ENCODE data around the gene KCNH3. TPM values are rescaled to one million over a fixed set of nuclear protein-coding genes. Genes with fewer than 3 reads are reported as not detected.

Gene KCNH3
- total RNA-seq, 2 experiments from 2014 or later = 2.4 to 3.4 TPM

GRCh38 chr12:49511410-49511809, 27.4 kb upstream of the KCNH3 start:
- Histone ChIP-seq H3K9me3 (ENCODE audit: control insufficient read depth in 1 of 2, insufficient read depth in 1 of 2, low read length in 2 of 2) (no peaks in the 10 kb centered on the region), H3K4me3 (ENCODE audit: low read length) (no peak overlapping the region), H3K36me3 (ENCODE audit: insufficient read depth, low read length) (no peaks in the 10 kb centered on the region), H3K27ac (ENCODE audit: low read depth in 1 of 2, low read length in 2 of 2) (no peak overlapping the region), H3K4me1 (ENCODE audit: insufficient read depth, low read length) (no peaks in the 10 kb centered on the region), H3K27me3 (ENCODE audit: control insufficient read depth in 1 of 2, insufficient read depth in 2 of 2, low read length in 2 of 2) (no peaks in the 10 kb centered on the region)
- Mint-ChIP-seq H3K4me1 (ENCODE audit: low read depth) (no peaks in the 10 kb centered on the region), H3K4me3 (no peak overlapping the region), H3K36me3 (ENCODE audit: low read depth) (no peaks in the 10 kb centered on the region), H3K27me3 (no peaks in the 10 kb centered on the region), H3K9me3 (no peaks in the 10 kb centered on the region), H3K27ac (no peak overlapping the region)
- DNase-seq (no peak), ATAC-seq (ENCODE audit: poor library complexity) (no peak)
- POLR2A ChIA-PET = interaction anchor here (1.4 kb wide), 1 partner anchor 145 kb away, joined by 4 read pairs; no protein-coding TSS in a partner anchor
- intact Hi-C loops (cut with DNase I, micrococcal nuclease) = no loop called here
- TF ChIP-seq CTCF (IDR thresholded peaks at IDR 0.05) = no peak
- CTCF ChIA-PET = interaction anchor here (0.9 to 5.3 kb wide), 4 partner anchors 10 to 153 kb away, joined by 3 to 85 read pairs (median 3); no protein-coding TSS in a partner anchor

GRCh38 chr12:49512546-49512945, 26.3 kb upstream of the KCNH3 start:
- Mint-ChIP-seq H3K36me3 (ENCODE audit: low read depth) (no peaks in the 10 kb centered on the region), H3K27ac (no peak overlapping the region), H3K9me3 (no peaks in the 10 kb centered on the region), H3K4me3 (no peak overlapping the region), H3K27me3 (no peaks in the 10 kb centered on the region), H3K4me1 (ENCODE audit: low read depth) (no peaks in the 10 kb centered on the region)
- ATAC-seq (ENCODE audit: poor library complexity) = no peak
- POLR2A ChIA-PET = interaction anchor here (0.9 to 1.4 kb wide), 2 partner anchors 146 to 170 kb away, joined by 3 to 4 read pairs; no protein-coding TSS in a partner anchor
- intact Hi-C loops (cut with DNase I, micrococcal nuclease) = no loop called here
- CTCF ChIA-PET = interaction anchor here (2.1 to 5.3 kb wide), 3 partner anchors 14 to 181 kb away, joined by 9 to 85 read pairs (median 11); no protein-coding TSS in a partner anchor
- Histone ChIP-seq H3K9me3 (ENCODE audit: control insufficient read depth in 1 of 2, insufficient read depth in 1 of 2, low read length in 2 of 2) (no peaks in the 10 kb centered on the region), H3K27ac (ENCODE audit: low read depth in 1 of 2, low read length in 2 of 2) (no peak overlapping the region), H3K4me3 (ENCODE audit: low read length) (no peak overlapping the region), H3K36me3 (ENCODE audit: insufficient read depth, low read length) (no peaks in the 10 kb centered on the region), H3K27me3 (ENCODE audit: control insufficient read depth in 1 of 2, insufficient read depth in 2 of 2, low read length in 2 of 2) (no peaks in the 10 kb centered on the region), H3K4me1 (ENCODE audit: insufficient read depth, low read length) (no peaks in the 10 kb centered on the region)
- no peak for DNase-seq
- TF ChIP-seq CTCF (IDR thresholded peaks at IDR 0.05) = no peak

- CTCF ChIA-PET = interaction anchor here (1.1 to 5.3 kb wide), 3 partner anchors 31 to 157 kb away, joined by 3 to 85 read pairs (median 10); partner anchors contain the start of gene SPATS2
- no peaks in the 10 kb centered on the region for H3K9me3 Mint-ChIP-seq
Observed at GRCh38 chr12:49515266-49515665, 23.6 kb upstream of the KCNH3 start.

More at GRCh38 chr12:49515266-49515665, 23.6 kb upstream of the KCNH3 start:
- Histone ChIP-seq H3K27ac (ENCODE audit: low read depth in 1 of 2, low read length in 2 of 2) (no peak overlapping the region), H3K4me1 (ENCODE audit: insufficient read depth, low read length) (no peaks in the 10 kb centered on the region), H3K4me3 (ENCODE audit: low read length) (no peak overlapping the region), H3K9me3 (ENCODE audit: control insufficient read depth in 1 of 2, insufficient read depth in 1 of 2, low read length in 2 of 2) (no peaks in the 10 kb centered on the region), H3K27me3 (ENCODE audit: control insufficient read depth in 1 of 2, insufficient read depth in 2 of 2, low read length in 2 of 2) (no peaks in the 10 kb centered on the region), H3K36me3 (ENCODE audit: insufficient read depth, low read length) (no peaks in the 10 kb centered on the region)
- DNase-seq (no peak), ATAC-seq (ENCODE audit: poor library complexity) (no peak)
- no peaks in the 10 kb centered on the region for H3K36me3 Mint-ChIP-seq (ENCODE audit: low read depth)
- no peaks in the 10 kb centered on the region for H3K4me1 Mint-ChIP-seq (ENCODE audit: low read depth)
- H3K4me3 Mint-ChIP-seq = no peak overlapping the region
- H3K27me3 Mint-ChIP-seq = no peaks in the 10 kb centered on the region
- no peak overlapping the region for H3K27ac Mint-ChIP-seq
- POLR2A ChIA-PET = no interaction called here
- no peak for TF ChIP-seq CTCF (IDR thresholded peaks at IDR 0.05)
- intact Hi-C loops (cut with DNase I, micrococcal nuclease) = loop anchor here in 1 of 2 experiments (1.0 to 2.0 kb wide), 2 partner anchors 157 to 226 kb away; no protein-coding TSS in a partner anchor

All from CD4-positive, alpha-beta T cell (primary cell).